Activated T-cell treated with anti-CD3 and anti-CD28 coated beads, Interleukin-2, amount 50 U/mL, for 72 hours (primary cell): ENCODE measurements around the gene TOE1. TPM values are rescaled to one million over a fixed set of nuclear protein-coding genes. Genes with fewer than 3 reads are reported as not detected.

ENCODE experiments used
- ATAC-seq, 2 donors: fragments of 150-1000 bp; cut with Tn5 transposase; replicated peaks in 1 of 2; 2 replicates each; pipeline ENCODE4 v1.10.0; 2021; ENCODE audit warnings: moderate library complexity in 2 of 2, mild to moderate bottlenecking in 1 of 2
- DNase-seq, 2 donors: peaks; one replicate each; pipeline ENCODE4 v3.0.0; 2021 to 2022; ENCODE audit warnings: mixed read lengths in 1 of 2
- H3K27ac Mint-ChIP-seq: one replicate; pipeline ENCODE4 v1.8.0; 2022; ENCODE audit warnings: mild to moderate bottlenecking, moderate library complexity, mixed read lengths
- H3K27me3 Mint-ChIP-seq: one replicate; pipeline ENCODE4 v1.8.0; 2022; ENCODE audit warnings: low read depth, mixed read lengths
- H3K36me3 Mint-ChIP-seq, 2 donors: one replicate each; pipeline ENCODE4 v1.8.0; 2022; ENCODE audit warnings: mixed read lengths in 2 of 2, mild to moderate bottlenecking in 1 of 2; ENCODE audit not compliant: insufficient read depth in 2 of 2
- H3K4me1 Mint-ChIP-seq: one replicate; pipeline ENCODE4 v1.8.0; 2022; ENCODE audit warnings: low read depth, mixed read lengths
- H3K4me3 Mint-ChIP-seq, 2 donors: one replicate each; pipeline ENCODE4 v1.8.0; 2022; ENCODE audit warnings: mild to moderate bottlenecking in 2 of 2, mixed read lengths in 2 of 2, moderate library complexity in 2 of 2
- H3K9me3 Mint-ChIP-seq, 2 donors: one replicate each; pipeline ENCODE4 v1.8.0; 2022; ENCODE audit warnings: mixed read lengths in 2 of 2
- total RNA-seq, 2 donors: library from RNA; stranded (reverse); gene quantifications; one replicate each; pipeline ENCODE4 v1.2.3, GENCODE V29; 2022

TOE1 gene
- total RNA-seq, 2 donors from 2014 or later: 23.9 to 34.4 TPM

GRCh38 chr1:45306905-45307304 is 33.1 kb upstream of the TOE1 start:
- Mint-ChIP-seq H3K27ac (peak overlapping the region; percentile 89), H3K36me3 (no peaks in the 10 kb centered on the region), H3K4me1 (peaks cover 36% of the 10 kb centered on the region), H3K27me3 (no peaks in the 10 kb centered on the region), H3K4me3 (peak overlapping the region; percentile 40 to 86), H3K9me3 (no peaks in the 10 kb centered on the region)
- ATAC-seq (no peak), DNase-seq (no peak)

GRCh38 chr1:45314266-45314665 is 25.7 kb upstream of the TOE1 start:
- H3K27me3 Mint-ChIP-seq: no peaks in the 10 kb centered on the region
- no peaks in the 10 kb centered on the region for H3K36me3 Mint-ChIP-seq
- no peak overlapping the region for H3K4me3 Mint-ChIP-seq
- no peak for ATAC-seq
- DNase-seq: no peak
- H3K4me1 Mint-ChIP-seq: no peaks in the 10 kb centered on the region
- no peak overlapping the region for H3K27ac Mint-ChIP-seq
- no peaks in the 10 kb centered on the region for H3K9me3 Mint-ChIP-seq

- H3K27me3 Mint-ChIP-seq: no peaks in the 10 kb centered on the region
- H3K36me3 Mint-ChIP-seq: no peaks in the 10 kb centered on the region
- DNase-seq (no peak), ATAC-seq (no peak)
- no peaks in the 10 kb centered on the region for H3K4me1 Mint-ChIP-seq
- H3K4me3 Mint-ChIP-seq: no peak overlapping the region
- no peak overlapping the region for H3K27ac Mint-ChIP-seq
- no peaks in the 10 kb centered on the region for H3K9me3 Mint-ChIP-seq
Measured at GRCh38 chr1:45317166-45317565, 22.8 kb upstream of the TOE1 start.

GRCh38 chr1:45319761-45320160 is 20.2 kb upstream of the TOE1 start:
- no peaks in the 10 kb centered on the region for H3K9me3 Mint-ChIP-seq
- no peaks in the 10 kb centered on the region for H3K4me1 Mint-ChIP-seq
- H3K4me3 Mint-ChIP-seq: no peak overlapping the region
- H3K36me3 Mint-ChIP-seq: no peaks in the 10 kb centered on the region
- no peaks in the 10 kb centered on the region for H3K27me3 Mint-ChIP-seq
- no peak overlapping the region for H3K27ac Mint-ChIP-seq
- DNase-seq (no peak), ATAC-seq (no peak)

- no peak overlapping the region for H3K4me3 Mint-ChIP-seq
- peaks cover 7% of the 10 kb centered on the region for H3K4me1 Mint-ChIP-seq
- H3K27ac Mint-ChIP-seq: no peak overlapping the region
- no peaks in the 10 kb centered on the region for H3K27me3 Mint-ChIP-seq
- no peak for ATAC-seq
- H3K9me3 Mint-ChIP-seq: no peaks in the 10 kb centered on the region
- no peak for DNase-seq
- H3K36me3 Mint-ChIP-seq: no peaks in the 10 kb centered on the region
Measured at GRCh38 chr1:45321444-45321843, 18.5 kb upstream of the TOE1 start.

GRCh38 chr1:45322486-45323040 is 17.4 kb upstream of the TOE1 start:
- Mint-ChIP-seq H3K27ac (no peak overlapping the region), H3K36me3 (no peaks in the 10 kb centered on the region), H3K4me1 (peaks cover 10% of the 10 kb centered on the region), H3K27me3 (no peaks in the 10 kb centered on the region), H3K9me3 (no peaks in the 10 kb centered on the region), H3K4me3 (no peak overlapping the region)
- no peak for ATAC-seq
- no peak for DNase-seq

- H3K4me3 Mint-ChIP-seq: peak overlapping the region; percentile 87 to 89
- H3K36me3 Mint-ChIP-seq: peaks cover 0 to 8% of the 10 kb centered on the region in 2 donors
- H3K27ac Mint-ChIP-seq: no peak overlapping the region
- DNase-seq (no peak), ATAC-seq (no peak)
- no peaks in the 10 kb centered on the region for H3K27me3 Mint-ChIP-seq
- H3K9me3 Mint-ChIP-seq: no peaks in the 10 kb centered on the region
- peaks cover 32% of the 10 kb centered on the region for H3K4me1 Mint-ChIP-seq
Measured at GRCh38 chr1:45325851-45326506, 14.0 kb upstream of the TOE1 start.

- peaks cover 0 to 8% of the 10 kb centered on the region in 2 donors for H3K36me3 Mint-ChIP-seq
- no peaks in the 10 kb centered on the region for H3K27me3 Mint-ChIP-seq
- no peak within 1 kb of the TSS for H3K27ac Mint-ChIP-seq
- H3K4me1 Mint-ChIP-seq: peaks cover 32% of the 10 kb centered on the region
- DNase-seq (peak; percentile 65 to 70), ATAC-seq (peak; percentile 87 to 89)
- H3K9me3 Mint-ChIP-seq: no peaks in the 10 kb centered on the region
- peak within 1 kb of the TSS; percentile 87 to 89 for H3K4me3 Mint-ChIP-seq
Measured at GRCh38 chr1:45326627-45327623, 13.0 kb upstream of the TOE1 start, which contains the start of gene HPDL. Gene HPDL, plus strand, starts transcription at chr1:45326895. Its CDS starts 254 bp downstream, at chr1:45327149.

- DNase-seq (no peak), ATAC-seq (peak in 1 of 2 donors; percentile 4)
- H3K4me3 Mint-ChIP-seq: peak overlapping the region; percentile 87 to 89
- H3K27ac Mint-ChIP-seq: no peak overlapping the region
- no peaks in the 10 kb centered on the region for H3K27me3 Mint-ChIP-seq
- H3K36me3 Mint-ChIP-seq: peaks cover 0 to 8% of the 10 kb centered on the region in 2 donors
- peaks cover 32% of the 10 kb centered on the region for H3K4me1 Mint-ChIP-seq
- no peaks in the 10 kb centered on the region for H3K9me3 Mint-ChIP-seq
Measured at GRCh38 chr1:45327644-45328515, 12.1 kb upstream of the TOE1 start.

- Mint-ChIP-seq H3K27me3 (no peaks in the 10 kb centered on the region), H3K4me3 (peak overlapping the region; percentile 66 to 87), H3K4me1 (peaks cover 32% of the 10 kb centered on the region), H3K27ac (peak overlapping the region; percentile 79), H3K9me3 (no peaks in the 10 kb centered on the region), H3K36me3 (peaks cover 0 to 8% of the 10 kb centered on the region in 2 donors)
- DNase-seq (no peak), ATAC-seq (no peak)
Measured at GRCh38 chr1:45328680-45329079, 11.3 kb upstream of the TOE1 start.

- Mint-ChIP-seq H3K9me3 (no peaks in the 10 kb centered on the region), H3K4me1 (peaks cover 32% of the 10 kb centered on the region), H3K27me3 (no peaks in the 10 kb centered on the region), H3K36me3 (peaks cover 0 to 8% of the 10 kb centered on the region in 2 donors), H3K27ac (no peak overlapping the region), H3K4me3 (peak overlapping the region in 1 of 2 donors; percentile 25)
- DNase-seq: no peak
- ATAC-seq: no peak
Measured at GRCh38 chr1:45329445-45329844, 10.5 kb upstream of the TOE1 start.
